Measurements from ENCODE around the gene NCS1.
"Not testable (repeated sequence)": the region's sequence is repeated elsewhere in the genome, so short reads cannot be mapped to it uniquely, and the experiment has no call there.

The NCS1 gene

DNA sequence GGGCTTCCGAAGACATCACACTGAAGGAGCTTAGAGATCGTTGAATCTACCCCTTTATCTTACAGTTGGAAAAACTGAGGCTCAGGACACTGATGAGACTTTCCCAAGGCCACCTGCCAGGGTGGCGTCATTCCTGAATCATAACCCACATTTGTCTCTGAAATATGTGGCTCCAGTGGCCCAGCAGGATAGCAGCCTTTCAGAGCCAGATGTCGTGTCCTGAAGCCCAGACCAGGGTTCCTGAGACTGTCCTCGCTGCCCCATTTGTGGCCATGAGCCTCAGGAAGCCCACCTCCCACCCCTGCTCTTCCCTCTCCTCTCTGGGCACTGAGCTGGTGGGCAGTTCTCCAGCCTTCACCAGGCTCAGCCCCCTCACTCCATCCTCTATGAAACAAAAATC, 95.7 kb downstream of the NCS1 start:
- CTCF ChIA-PET = interaction anchor here (1.4 kb wide), 1 partner anchor 161 kb away, joined by 3 read pairs; no protein-coding TSS in a partner anchor

DNA sequence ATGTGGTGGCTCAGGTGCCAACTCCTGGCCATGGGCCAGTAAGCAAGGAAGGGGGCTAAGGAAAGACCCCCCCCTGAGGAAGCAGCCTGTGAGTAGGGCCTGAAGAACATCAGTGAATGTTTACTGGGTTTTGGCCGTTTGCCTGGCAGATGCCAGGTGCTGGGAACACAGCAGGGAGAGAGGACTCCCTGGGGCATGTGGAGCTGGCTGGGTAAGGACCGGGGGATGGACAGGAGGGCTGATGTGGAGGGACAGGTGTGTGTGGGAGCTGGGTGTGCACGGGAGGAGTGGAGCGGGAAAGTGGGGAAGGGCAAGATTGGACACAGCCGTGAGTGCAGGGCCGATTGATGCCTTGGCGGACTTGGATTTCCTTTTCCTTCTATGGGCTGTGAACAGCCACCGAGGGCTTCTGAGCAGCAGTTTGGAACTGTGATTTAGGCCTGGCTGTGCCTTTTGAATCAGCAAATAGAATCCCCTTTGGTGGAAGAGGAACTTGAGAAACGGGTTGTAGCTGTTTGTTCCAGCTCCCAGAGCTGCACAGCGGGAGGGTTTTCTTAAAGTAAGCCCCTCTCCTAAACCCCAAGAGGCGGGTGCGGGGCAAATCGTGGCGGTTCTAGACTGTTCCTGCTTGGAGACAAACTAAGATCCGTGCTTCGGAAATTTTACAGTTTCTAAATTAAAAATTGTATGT, 96.5 kb downstream of the NCS1 start:
- TF ChIP-seq, protein P1, sequence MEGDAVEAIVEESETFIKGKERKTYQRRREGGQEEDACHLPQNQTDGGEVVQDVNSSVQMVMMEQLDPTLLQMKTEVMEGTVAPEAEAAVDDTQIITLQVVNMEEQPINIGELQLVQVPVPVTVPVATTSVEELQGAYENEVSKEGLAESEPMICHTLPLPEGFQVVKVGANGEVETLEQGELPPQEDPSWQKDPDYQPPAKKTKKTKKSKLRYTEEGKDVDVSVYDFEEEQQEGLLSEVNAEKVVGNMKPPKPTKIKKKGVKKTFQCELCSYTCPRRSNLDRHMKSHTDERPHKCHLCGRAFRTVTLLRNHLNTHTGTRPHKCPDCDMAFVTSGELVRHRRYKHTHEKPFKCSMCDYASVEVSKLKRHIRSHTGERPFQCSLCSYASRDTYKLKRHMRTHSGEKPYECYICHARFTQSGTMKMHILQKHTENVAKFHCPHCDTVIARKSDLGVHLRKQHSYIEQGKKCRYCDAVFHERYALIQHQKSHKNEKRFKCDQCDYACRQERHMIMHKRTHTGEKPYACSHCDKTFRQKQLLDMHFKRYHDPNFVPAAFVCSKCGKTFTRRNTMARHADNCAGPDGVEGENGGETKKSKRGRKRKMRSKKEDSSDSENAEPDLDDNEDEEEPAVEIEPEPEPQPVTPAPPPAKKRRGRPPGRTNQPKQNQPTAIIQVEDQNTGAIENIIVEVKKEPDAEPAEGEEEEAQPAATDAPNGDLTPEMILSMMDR (IDR thresholded peaks at IDR 0.05; ENCODE audit: insufficient read depth, low read length, missing control alignments) = no peak
- H3K4me3 ChIP-seq (ENCODE audit: low read depth, low read length) = no peak overlapping the region
- ChIA-PET CTCF (interaction anchor here (1.4 kb wide), 1 partner anchor 161 kb away, joined by 3 read pairs; no protein-coding TSS in a partner anchor), POLR2A (no interaction called here)
- DNase-seq (ENCODE audit: low read depth, low spot score) = no peak

More for the DNA sequence above, 95.7 kb downstream of the NCS1 start:
- DNase-seq (ENCODE audit: low read depth, low spot score) = no peak
- POLR2A ChIA-PET = no interaction called here
- H3K4me3 ChIP-seq (ENCODE audit: low read depth, low read length) = no peak overlapping the region
- TF ChIP-seq, protein P1 (IDR thresholded peaks at IDR 0.05; ENCODE audit: insufficient read depth, low read length, missing control alignments) = no peak

DNA sequence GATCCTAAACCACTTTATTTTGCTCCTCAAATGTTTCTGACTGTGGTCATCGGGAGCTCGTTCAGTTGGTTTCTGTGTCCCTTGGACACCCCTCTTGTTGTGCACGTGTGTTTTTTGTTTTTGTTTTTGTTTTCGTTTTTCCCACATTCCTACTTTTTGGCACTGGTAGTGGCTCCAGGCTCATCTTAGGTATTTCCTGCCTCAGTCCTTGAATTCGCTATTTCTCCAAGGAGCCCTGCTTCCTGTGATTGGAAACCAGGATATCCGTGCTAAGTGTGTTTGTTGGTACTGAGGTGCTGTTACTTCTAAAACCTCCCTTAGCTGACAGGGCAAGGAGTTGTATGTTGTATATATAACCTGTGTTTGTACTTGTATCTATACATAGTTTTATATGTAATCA, 99.3 kb downstream of the NCS1 start:
- H3K4me3 ChIP-seq (ENCODE audit: low read depth, low read length) = no peak overlapping the region
- TF ChIP-seq, protein P1 (IDR thresholded peaks at IDR 0.05; ENCODE audit: insufficient read depth, low read length, missing control alignments) = no peak
- CTCF ChIA-PET = interaction anchor here (1.0 to 4.6 kb wide), 2 partner anchors 28 to 164 kb away, joined by 5 to 27 read pairs; no protein-coding TSS in a partner anchor
- POLR2A ChIA-PET = no interaction called here
- no peak for DNase-seq (ENCODE audit: low read depth, low spot score)

DNA sequence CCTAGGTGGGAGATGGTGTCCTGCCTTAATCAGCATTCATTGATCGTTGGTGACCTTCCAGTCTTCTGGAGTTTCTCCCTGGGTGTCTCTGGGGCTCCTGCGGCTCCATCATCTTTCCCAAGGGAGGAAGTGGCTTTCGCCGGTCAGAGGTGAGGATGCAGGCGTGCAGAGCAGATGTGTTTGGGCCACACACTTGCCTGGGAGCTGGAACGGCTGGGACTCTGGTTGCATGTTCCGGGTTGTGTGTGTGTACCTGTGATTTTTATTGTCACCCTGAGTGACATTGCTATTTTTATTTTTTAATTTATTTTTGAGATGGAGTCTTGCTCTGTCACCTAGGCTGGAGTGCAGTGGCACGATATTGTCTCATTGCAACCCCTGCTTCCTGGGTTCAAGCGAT, 103.0 kb downstream of the NCS1 start:
- no peak overlapping the region for H3K4me3 ChIP-seq (ENCODE audit: low read depth, low read length)
- ChIA-PET POLR2A (no interaction called here), CTCF (no interaction called here)
- DNase-seq (ENCODE audit: low read depth, low spot score) = no peak
- TF ChIP-seq, protein P1 (IDR thresholded peaks at IDR 0.05; ENCODE audit: insufficient read depth, low read length, missing control alignments) = no peak

DNA sequence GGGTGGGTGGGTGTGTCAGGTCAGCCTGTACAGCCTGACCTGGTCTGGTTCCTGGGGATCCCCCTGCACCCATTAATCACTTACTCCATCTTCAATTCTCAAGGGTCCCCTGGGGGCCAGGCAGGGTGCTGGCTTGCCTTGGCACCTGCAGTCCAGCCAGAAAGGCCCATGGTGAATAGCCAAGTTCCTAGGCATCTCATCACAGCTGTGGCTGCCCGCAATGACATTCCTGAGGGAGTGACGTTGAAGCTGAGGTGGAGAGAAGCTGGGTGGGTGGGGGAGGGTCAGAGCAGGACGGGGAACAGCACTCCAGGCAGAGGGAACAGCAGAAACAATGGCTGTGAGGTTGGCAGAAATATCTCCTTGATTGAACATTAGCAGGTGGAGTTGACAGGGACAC, 103.9 kb downstream of the NCS1 start:
- no peak for DNase-seq (ENCODE audit: low read depth, low spot score)
- CTCF ChIA-PET = no interaction called here
- POLR2A ChIA-PET = no interaction called here
- H3K4me3 ChIP-seq (ENCODE audit: low read depth, low read length) = no peak overlapping the region
- TF ChIP-seq, protein P1 (IDR thresholded peaks at IDR 0.05; ENCODE audit: insufficient read depth, low read length, missing control alignments) = no peak

DNA sequence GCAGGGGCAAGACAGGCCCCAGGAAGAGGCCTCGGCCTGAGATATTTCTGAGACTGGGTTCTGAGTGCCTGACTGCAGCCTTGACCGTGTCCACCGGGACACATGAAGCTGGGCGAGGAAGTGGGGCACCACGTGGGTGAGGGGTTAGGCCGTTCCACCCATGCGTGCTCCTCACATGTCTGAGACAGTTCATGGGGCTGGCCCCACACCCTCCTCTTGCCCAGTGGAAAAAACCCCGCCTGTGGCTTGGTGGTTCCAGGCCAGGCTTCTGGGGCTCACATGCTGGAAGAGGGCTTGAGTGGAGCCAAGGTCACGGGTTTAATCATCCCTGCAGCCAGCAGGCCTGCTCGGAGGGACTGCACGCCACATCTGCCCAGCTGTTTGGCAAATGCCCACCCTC, 104.8 kb downstream of the NCS1 start:
- CTCF ChIA-PET = no interaction called here
- H3K4me3 ChIP-seq (ENCODE audit: low read depth, low read length) = no peak overlapping the region
- no peak for DNase-seq (ENCODE audit: low read depth, low spot score)
- POLR2A ChIA-PET = interaction anchor here (0.6 kb wide), 1 partner anchor 14 kb away, joined by 4 read pairs; no protein-coding TSS in a partner anchor
- TF ChIP-seq, protein P1 (IDR thresholded peaks at IDR 0.05; ENCODE audit: insufficient read depth, low read length, missing control alignments) = no peak

DNA sequence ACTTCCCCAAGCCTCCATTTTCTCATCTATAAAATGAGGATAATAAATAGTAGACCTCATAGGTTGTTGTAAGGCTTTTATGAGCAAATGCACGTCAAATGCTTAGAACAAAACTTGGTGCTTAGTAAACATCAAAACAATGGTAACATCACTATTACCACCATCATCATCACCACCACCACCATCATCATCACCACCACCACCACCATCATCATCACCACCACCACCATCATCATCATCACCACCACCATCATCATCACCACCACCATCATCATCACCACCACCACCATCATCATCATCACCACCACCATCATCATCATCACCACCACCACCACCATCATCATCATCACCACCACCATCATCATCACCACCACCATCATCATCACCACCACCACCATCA, 105.3 kb downstream of the NCS1 start:
- H3K4me3 ChIP-seq (ENCODE audit: low read depth, low read length); CTCF ChIA-PET; POLR2A ChIA-PET; DNase-seq (ENCODE audit: low read depth, low spot score): not testable (repeated sequence)

Measured in AG04449 (cell line).